GM10266 (cell line): ENCODE data around the gene CASK.

Experiments
- DNase-seq: peaks from one replicate; pipeline ENCODE4 v3.0.0; 2012; ENCODE audit errors: extremely low spot score
- TF ChIP-seq, protein P1 (sequence below): IDR thresholded peaks from 2 replicates; pipeline ENCODE4 v1.5.1; 2012; ENCODE audit warnings: mild to moderate bottlenecking, low read depth; ENCODE audit not compliant: control insufficient read depth, insufficient read depth; ENCODE audit errors: missing control alignments

The CASK gene

DNA sequence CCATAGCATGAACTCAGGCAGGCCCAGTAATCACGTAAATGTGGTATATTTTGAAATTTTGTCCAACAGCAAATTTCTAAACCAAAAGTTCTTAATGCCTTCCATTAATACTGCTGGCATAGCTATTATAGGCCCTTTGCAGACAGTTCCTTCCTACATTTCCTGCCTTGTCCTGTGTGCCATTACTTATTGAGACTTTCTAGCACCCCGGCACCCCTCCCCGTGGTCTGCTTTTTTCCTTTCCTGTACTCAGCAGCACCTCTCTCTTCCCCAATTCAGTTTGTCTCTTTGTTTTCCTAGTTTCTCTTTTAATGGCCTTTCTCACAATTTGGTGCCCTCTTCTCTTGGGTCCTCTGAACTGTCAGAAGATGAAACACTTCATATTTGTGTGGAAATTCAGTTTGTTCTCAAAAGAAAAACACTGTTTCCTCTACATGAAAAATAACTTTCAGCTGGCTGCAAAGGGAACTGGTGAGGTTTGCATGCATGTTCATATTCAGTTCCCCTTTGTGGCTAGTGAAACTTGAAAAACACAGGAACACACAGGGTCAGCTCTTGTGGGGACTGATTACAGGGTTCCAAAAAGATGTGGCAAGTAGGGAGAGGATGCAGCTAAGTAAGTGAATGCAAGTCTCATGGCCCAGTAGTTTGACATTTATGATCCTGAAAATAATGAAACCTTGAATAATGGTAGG is 217.5 kb downstream of the CASK start:
- peak; percentile 2 for DNase-seq

DNA sequence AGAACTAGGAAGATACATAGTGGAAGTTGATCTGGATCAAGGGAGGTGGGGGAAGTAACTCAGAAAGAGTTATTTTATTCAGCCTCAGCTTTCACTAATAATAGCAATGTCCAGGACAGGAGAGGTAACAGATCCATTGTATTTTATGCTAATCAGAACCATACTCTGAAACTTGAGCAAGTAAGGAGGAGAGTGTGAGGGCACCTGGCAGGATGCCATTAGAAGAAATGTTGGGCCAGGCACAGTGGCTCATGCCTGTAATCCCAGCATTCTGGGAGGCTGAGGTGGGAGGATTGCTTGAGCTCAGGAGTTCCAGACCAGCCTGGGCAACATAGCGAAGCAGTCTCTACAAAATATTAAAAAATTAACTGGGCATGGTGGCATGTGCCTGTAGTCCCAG is 218.3 kb downstream of the CASK start:
- TF ChIP-seq, protein P1, sequence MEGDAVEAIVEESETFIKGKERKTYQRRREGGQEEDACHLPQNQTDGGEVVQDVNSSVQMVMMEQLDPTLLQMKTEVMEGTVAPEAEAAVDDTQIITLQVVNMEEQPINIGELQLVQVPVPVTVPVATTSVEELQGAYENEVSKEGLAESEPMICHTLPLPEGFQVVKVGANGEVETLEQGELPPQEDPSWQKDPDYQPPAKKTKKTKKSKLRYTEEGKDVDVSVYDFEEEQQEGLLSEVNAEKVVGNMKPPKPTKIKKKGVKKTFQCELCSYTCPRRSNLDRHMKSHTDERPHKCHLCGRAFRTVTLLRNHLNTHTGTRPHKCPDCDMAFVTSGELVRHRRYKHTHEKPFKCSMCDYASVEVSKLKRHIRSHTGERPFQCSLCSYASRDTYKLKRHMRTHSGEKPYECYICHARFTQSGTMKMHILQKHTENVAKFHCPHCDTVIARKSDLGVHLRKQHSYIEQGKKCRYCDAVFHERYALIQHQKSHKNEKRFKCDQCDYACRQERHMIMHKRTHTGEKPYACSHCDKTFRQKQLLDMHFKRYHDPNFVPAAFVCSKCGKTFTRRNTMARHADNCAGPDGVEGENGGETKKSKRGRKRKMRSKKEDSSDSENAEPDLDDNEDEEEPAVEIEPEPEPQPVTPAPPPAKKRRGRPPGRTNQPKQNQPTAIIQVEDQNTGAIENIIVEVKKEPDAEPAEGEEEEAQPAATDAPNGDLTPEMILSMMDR, result no peak
- DNase-seq, result no peak

More for the DNA sequence above, 217.5 kb downstream of the CASK start:
- TF ChIP-seq, protein P1, result no peak

DNA sequence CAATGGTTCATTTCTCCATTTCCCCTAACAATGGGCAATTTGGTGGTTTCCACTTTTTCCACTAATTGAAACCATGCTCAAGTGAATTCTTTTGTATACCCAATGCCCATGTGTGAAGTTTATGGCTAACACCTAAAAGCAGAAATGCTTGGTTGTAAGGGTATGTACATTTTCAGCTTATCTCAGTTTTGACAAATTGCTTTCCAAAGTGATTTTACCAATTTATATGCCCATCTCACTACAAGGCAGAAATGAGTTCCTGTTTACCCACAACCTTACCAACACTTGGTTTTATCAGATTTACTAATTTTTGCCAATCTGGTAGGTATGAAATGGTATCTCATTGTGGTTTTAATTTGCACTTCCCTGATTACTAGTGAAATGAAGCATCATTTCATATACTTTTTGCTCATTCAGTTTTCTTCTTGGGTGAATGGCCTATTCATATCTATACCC is 219.8 kb downstream of the CASK start:
- no peak for DNase-seq
- TF ChIP-seq, protein P1, result no peak

DNA sequence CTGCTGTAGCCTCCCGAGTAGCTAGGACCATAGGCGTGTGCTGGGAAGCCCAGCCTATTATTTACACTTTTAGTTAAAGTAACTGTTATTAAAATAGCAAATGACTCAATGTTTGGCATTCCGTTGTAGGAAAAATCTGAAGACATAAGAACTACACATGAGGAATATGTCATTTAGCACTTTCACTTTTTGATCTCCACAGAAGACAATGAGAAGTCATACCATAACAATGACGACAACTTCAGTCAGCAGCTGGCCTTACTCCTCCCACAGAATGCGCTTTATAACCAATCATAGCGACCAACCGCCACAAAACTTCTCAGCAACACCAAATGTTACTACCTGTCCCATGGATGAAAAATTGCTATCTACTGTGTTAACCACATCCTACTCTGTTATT is 227.9 kb downstream of the CASK start:
- TF ChIP-seq, protein P1, result no peak
- DNase-seq, result no peak

DNA sequence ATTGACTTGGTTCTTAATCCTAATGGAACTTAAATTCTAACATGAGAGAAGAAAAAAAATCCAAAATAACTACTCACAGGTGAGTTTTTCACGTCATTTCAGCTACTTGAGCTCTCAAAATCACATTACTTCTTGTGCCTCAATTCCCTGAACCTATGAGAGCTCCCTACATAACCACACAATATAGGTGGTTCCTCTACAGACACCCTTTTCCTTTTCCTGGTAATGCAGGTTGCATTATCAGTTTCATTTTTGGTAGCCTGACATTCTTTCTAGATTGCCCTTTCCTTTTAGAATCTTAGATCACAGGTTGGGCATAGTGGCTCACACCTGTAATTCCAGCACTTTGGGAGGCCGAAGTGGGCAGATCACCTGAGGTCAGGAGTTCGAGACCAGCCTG is 230.3 kb downstream of the CASK start:
- TF ChIP-seq, protein P1, result no peak
- DNase-seq, result no peak

DNA sequence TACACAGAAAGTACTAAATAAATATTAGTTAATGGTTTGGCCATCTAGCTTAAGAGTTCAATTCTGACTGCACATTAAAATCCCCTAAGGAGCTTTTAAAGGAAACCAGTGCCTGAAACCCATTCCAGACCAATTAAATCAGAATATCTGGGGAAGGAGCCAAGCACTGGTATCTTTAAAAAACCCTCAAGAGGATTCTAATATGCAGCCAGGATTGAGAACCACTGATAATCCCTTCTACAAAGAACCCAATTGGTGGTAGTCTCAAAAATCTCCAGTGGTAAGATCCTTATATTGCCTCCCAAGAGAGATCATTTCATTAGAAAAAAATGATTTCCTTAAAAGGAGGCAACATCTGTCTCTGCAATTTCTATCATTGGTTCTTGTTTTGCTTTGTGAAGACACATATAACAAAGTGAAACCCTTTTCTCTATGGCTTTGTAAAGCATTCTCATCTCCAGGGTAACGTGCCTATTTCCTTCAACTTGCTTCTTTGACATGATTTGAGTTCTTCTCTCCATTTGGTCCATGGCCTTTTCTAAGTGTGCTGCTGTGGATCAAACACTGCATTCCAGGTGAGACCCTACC is 231.1 kb downstream of the CASK start:
- no peak for DNase-seq

DNA sequence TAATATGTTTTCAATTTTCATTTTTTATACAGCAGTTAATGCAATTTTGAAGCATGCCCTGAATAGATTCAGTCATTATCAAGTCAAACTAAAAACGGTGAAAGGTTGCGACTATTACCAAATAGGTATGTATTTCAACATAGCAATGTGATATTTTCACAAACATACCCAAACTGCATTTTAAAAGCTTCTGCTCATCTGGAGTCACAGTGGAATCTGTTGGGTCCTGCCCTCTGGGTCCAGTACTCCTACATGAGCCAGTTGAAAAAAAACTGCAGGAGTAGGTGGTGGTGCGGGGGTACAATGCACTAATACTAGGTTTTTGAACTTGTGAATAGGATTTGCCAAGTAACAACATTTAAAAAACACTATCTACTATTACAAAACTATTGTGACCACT is 233.6 kb downstream of the CASK start:
- TF ChIP-seq, protein P1, result no peak

More for the DNA sequence above, 231.1 kb downstream of the CASK start:
- TF ChIP-seq, protein P1, result no peak

More for the DNA sequence above, 233.6 kb downstream of the CASK start:
- no peak for DNase-seq
